Endothelial cell of umbilical vein (primary cell): ENCODE results near the gene ACOD1. TPM values are rescaled to one million over a fixed set of nuclear protein-coding genes. Genes with fewer than 3 reads are reported as not detected.
A peak's percentile ranks its signal among the peaks of the same experiment; 100 is the strongest.

Experiments used
- BruUV-seq: library from RNA; stranded (reverse); fragments of 400-500 nt; replicated peaks from 2 replicates; lab custom pipeline; 2021; lab: Mats Ljungman, UMichigan
- CTCF ChIA-PET: fragments of 300-600, 350-600 bp; sonication (Branson Sonifier 250); formaldehyde crosslinking; loops from one replicate; lab custom pipeline; 2021; ENCODE audit warnings: antibody characterized with exemption, inconsistent platforms; lab: Charles Lee
- POLR2A ChIA-PET: fragments of 300-600, 350-600 bp; sonication (Branson Sonifier 250); formaldehyde crosslinking; loops from one replicate; lab custom pipeline; 2021; ENCODE audit warnings: antibody characterized with exemption, inconsistent platforms; lab: Charles Lee
- DNase-seq: peaks from one replicate; pipeline ENCODE4 v3.0.0-alpha.2; 2011; ENCODE audit warnings: low read depth, low spot score
- FAIRE-seq: peaks from 2 replicates; lab custom pipeline; 2011; peaks lifted over from hg19 to GRCh38; lab: Jason Lieb, UNC
- H2AFZ ChIP-seq: 2 replicates; pipeline ENCODE4 v1.6.0; 2012; ENCODE audit warnings: low read depth, low read length, control low read depth, inconsistent platforms
- H3K27ac ChIP-seq: 2 replicates; pipeline ENCODE4 v1.5.1; 2011; ENCODE audit warnings: low read depth, mild to moderate bottlenecking, control low read depth, low read length, moderate library complexity; ENCODE audit not compliant: insufficient read depth
- H3K27me3 ChIP-seq, 2 experiments: 2 replicates each; pipeline versions ENCODE4 v1.6.0 to v1.6.1; 2011; ENCODE audit warnings: low read length in 2 of 2, mixed read lengths in 1 of 2; ENCODE audit not compliant: control insufficient read depth in 2 of 2, insufficient read depth in 2 of 2
- H3K36me3 ChIP-seq, 2 experiments: 2 replicates in 1 of 2; 3 replicates in 1 of 2; pipeline ENCODE4 v1.5.1; 2011; ENCODE audit warnings: low read length in 2 of 2, mild to moderate bottlenecking in 1 of 2, moderate library complexity in 1 of 2; ENCODE audit not compliant: control insufficient read depth in 2 of 2, insufficient read depth in 2 of 2; ENCODE audit errors: extremely low read depth in 1 of 2
- H3K4me1 ChIP-seq: 3 replicates; pipeline ENCODE4 v1.5.1; 2011; ENCODE audit warnings: mild to moderate bottlenecking, low read length; ENCODE audit not compliant: control insufficient read depth, insufficient read depth; ENCODE audit errors: extremely low read depth
- H3K4me2 ChIP-seq: 2 replicates; pipeline ENCODE4 v1.6.1; 2011; ENCODE audit warnings: low read length, control low read depth, mixed read lengths; ENCODE audit not compliant: insufficient read depth
- H3K4me3 ChIP-seq, 3 experiments: fragments of 200-600 bp in 1 of 3; sonication (generic), shearing (Covaris generic) in 1 of 3; replicated peaks in 1 of 3; 2 replicates each; pipeline ENCODE4 v1.5.1; 2011 to 2016; ENCODE audit warnings: control low read depth in 3 of 3, low read length in 3 of 3, mild to moderate bottlenecking in 2 of 3, inconsistent platforms in 1 of 3, low read depth in 1 of 3, moderate library complexity in 1 of 3; ENCODE audit not compliant: insufficient read depth in 1 of 3
- H3K79me2 ChIP-seq: 2 replicates; pipeline ENCODE4 v1.6.0; 2012; ENCODE audit warnings: low read length, inconsistent platforms; ENCODE audit not compliant: control insufficient read depth, insufficient read depth
- H3K9ac ChIP-seq: replicated peaks from 2 replicates; pipeline ENCODE3; 2011; ENCODE audit warnings: low read length, control low read depth; ENCODE audit not compliant: insufficient read depth; ENCODE audit errors: extremely low read depth
- H3K9me1 ChIP-seq: replicated peaks from 3 replicates; pipeline ENCODE4 v1.6.0; 2011; ENCODE audit warnings: mild to moderate bottlenecking, low read length; ENCODE audit not compliant: control insufficient read depth, insufficient read depth; ENCODE audit errors: extremely low read depth
- H3K9me3 ChIP-seq: replicated peaks from 2 replicates; pipeline ENCODE4 v1.5.1; 2012; ENCODE audit warnings: low read length, inconsistent platforms; ENCODE audit not compliant: control insufficient read depth, insufficient read depth
- H4K20me1 ChIP-seq: replicated peaks from 2 replicates; pipeline ENCODE3; 2011; ENCODE audit warnings: mild to moderate bottlenecking, low read length; ENCODE audit not compliant: control insufficient read depth, insufficient read depth; ENCODE audit errors: extremely low read depth
- EZH2 ChIP-seq: IDR thresholded peaks from 2 replicates; pipeline ENCODE4 v1.6.1; 2012; ENCODE audit warnings: borderline replicate concordance, low read depth, mild to moderate bottlenecking, moderate library complexity, low read length, inconsistent platforms; ENCODE audit not compliant: severe bottlenecking
- FOS ChIP-seq: IDR thresholded peaks from 2 replicates; pipeline ENCODE4 v1.6.1; 2011; ENCODE audit warnings: mild to moderate bottlenecking, low read length, moderate library complexity, borderline replicate concordance; ENCODE audit not compliant: insufficient read depth
- GATA2 ChIP-seq: IDR thresholded peaks from 2 replicates; pipeline ENCODE4 v1.7.0; 2011; ENCODE audit warnings: low read depth, mild to moderate bottlenecking, moderate library complexity, mixed read lengths, low read length; ENCODE audit not compliant: insufficient read length, insufficient read depth
- JUN ChIP-seq: IDR thresholded peaks from 2 replicates; pipeline ENCODE4 v1.6.1; 2011; ENCODE audit warnings: borderline replicate concordance, low read depth; ENCODE audit not compliant: insufficient read length, insufficient read depth
- MYC ChIP-seq: IDR thresholded peaks from one replicate; pipeline ENCODE4 v1.6.1; 2011; ENCODE audit warnings: mild to moderate bottlenecking, low read depth, low read length
- POLR2A ChIP-seq: IDR thresholded peaks from 2 replicates; pipeline ENCODE4 v1.6.1; 2012; ENCODE audit warnings: low read depth, mild to moderate bottlenecking, control low read depth, low read length
- POLR2AphosphoS5 ChIP-seq: IDR thresholded peaks from 2 replicates; pipeline ENCODE4 v1.6.1; 2012; ENCODE audit warnings: low read depth, mild to moderate bottlenecking, control low read depth, low read length, moderate library complexity; ENCODE audit not compliant: insufficient read depth
- dilution Hi-C: fragments of 300-500 bp; cut with MboI; formaldehyde crosslinking; loops from one replicate; pipeline ENCODE4 v1.15.0; 2019; ENCODE audit warnings: low sequenced_read_pairs; ENCODE audit not compliant: extremely low pct_ligation_motif_present
- intact Hi-C: fragments of 100-400 bp; cut with micrococcal nuclease; formaldehyde crosslinking; loops from one replicate; pipeline ENCODE4 v1.10.0; 2022
- polyA plus RNA-seq, 4 experiments: library from polyadenylated mRNA; depleted of rRNA in 3 of 4; stranded (reverse) in 3 of 4; unstranded in 1 of 4; fragments of >200 nt; gene quantifications; 2 replicates each; pipeline versions ENCODE4 v1.2.1 to v1.2.3, GENCODE V29; 2011 to 2012; ENCODE audit warnings: missing spikeins in 1 of 4
- total RNA-seq: library from RNA; stranded (reverse); gene quantifications from 2 replicates; pipeline ENCODE4 v1.2.3, GENCODE V29; 2021
- TF ChIP-seq, protein P1 (sequence below), 2 donors: IDR thresholded peaks; 1 replicate in 1 of 2; 2 replicates in 1 of 2; pipeline ENCODE4 v1.5.1; 2011; ENCODE audit warnings: low read length in 2 of 2, mild to moderate bottlenecking in 2 of 2, moderate library complexity in 2 of 2, control low read depth in 1 of 2, inconsistent platforms in 1 of 2, low read depth in 1 of 2; ENCODE audit not compliant: insufficient read depth in 1 of 2; ENCODE audit errors: extremely low read depth in 1 of 2
- TF ChIP-seq, protein P2 (sequence below): IDR thresholded peaks from 2 replicates; pipeline ENCODE4 v1.6.1; 2011; ENCODE audit not compliant: insufficient read depth, insufficient read length

Gene ACOD1
- total and polyA plus RNA-seq, 2 donors (not counting 3 experiments of a cell fraction or from before 2014, with no cell fraction given) = not detected

GRCh38 chr13:76943646-76944045, 4.7 kb upstream of the ACOD1 start:
- no TSS peak for BruUV-seq
- Histone ChIP-seq H3K27ac (no peak overlapping the region), H4K20me1 (no peaks in the 10 kb centered on the region), H3K4me3 (no peak overlapping the region), H3K27me3 (no peaks in the 10 kb centered on the region), H3K4me1 (no peaks in the 10 kb centered on the region), H3K9me1 (no peaks in the 10 kb centered on the region), H3K4me2 (no peak overlapping the region), H3K9me3 (no peaks in the 10 kb centered on the region), H3K9ac (no peak overlapping the region), H2AFZ (no peak overlapping the region), H3K36me3 (no peaks in the 10 kb centered on the region), H3K79me2 (no peaks in the 10 kb centered on the region)
- DNase-seq (no peak), FAIRE-seq (no peak)
- TF ChIP-seq, protein P1, sequence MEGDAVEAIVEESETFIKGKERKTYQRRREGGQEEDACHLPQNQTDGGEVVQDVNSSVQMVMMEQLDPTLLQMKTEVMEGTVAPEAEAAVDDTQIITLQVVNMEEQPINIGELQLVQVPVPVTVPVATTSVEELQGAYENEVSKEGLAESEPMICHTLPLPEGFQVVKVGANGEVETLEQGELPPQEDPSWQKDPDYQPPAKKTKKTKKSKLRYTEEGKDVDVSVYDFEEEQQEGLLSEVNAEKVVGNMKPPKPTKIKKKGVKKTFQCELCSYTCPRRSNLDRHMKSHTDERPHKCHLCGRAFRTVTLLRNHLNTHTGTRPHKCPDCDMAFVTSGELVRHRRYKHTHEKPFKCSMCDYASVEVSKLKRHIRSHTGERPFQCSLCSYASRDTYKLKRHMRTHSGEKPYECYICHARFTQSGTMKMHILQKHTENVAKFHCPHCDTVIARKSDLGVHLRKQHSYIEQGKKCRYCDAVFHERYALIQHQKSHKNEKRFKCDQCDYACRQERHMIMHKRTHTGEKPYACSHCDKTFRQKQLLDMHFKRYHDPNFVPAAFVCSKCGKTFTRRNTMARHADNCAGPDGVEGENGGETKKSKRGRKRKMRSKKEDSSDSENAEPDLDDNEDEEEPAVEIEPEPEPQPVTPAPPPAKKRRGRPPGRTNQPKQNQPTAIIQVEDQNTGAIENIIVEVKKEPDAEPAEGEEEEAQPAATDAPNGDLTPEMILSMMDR (IDR thresholded peaks at IDR 0.05; ENCODE audit: extremely low read depth in 1 of 2, insufficient read depth in 1 of 2, low read depth in 1 of 2, low read length in 2 of 2) = no peak
- TF ChIP-seq FOS = no peak
- CTCF ChIA-PET = no interaction called here
- dilution Hi-C loops = no loop called here
- POLR2A ChIA-PET = no interaction called here
- intact Hi-C loops = no loop called here

- Histone ChIP-seq H4K20me1 (no peaks in the 10 kb centered on the region), H3K9me1 (no peaks in the 10 kb centered on the region), H3K27ac (no peak overlapping the region), H3K27me3 (no peaks in the 10 kb centered on the region), H3K9me3 (no peaks in the 10 kb centered on the region), H3K79me2 (no peaks in the 10 kb centered on the region), H3K4me1 (no peaks in the 10 kb centered on the region), H3K36me3 (no peaks in the 10 kb centered on the region), H3K4me3 (no peak overlapping the region), H2AFZ (no peak overlapping the region), H3K9ac (no peak overlapping the region), H3K4me2 (no peak overlapping the region)
- intact Hi-C loops (no loop called here), dilution Hi-C loops (no loop called here)
- peak; percentile 40 for FAIRE-seq
- POLR2A ChIA-PET = no interaction called here
- CTCF ChIA-PET = interaction anchor here (0.5 to 0.7 kb wide), 2 partner anchors 41 to 517 kb away, joined by 3 to 4 read pairs; no protein-coding TSS in a partner anchor
- no peak for DNase-seq
- BruUV-seq = no TSS peak
- TF ChIP-seq, protein P1 (IDR thresholded peaks at IDR 0.05; ENCODE audit: extremely low read depth in 1 of 2, insufficient read depth in 1 of 2, low read depth in 1 of 2, low read length in 2 of 2) = no peak
- TF ChIP-seq, protein P2, sequence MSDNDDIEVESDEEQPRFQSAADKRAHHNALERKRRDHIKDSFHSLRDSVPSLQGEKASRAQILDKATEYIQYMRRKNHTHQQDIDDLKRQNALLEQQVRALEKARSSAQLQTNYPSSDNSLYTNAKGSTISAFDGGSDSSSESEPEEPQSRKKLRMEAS = no peak
- TF ChIP-seq GATA2 (no peak), FOS (no peak), EZH2 (no peak), JUN (no peak), POLR2A (no peak), POLR2AphosphoS5 (no peak), MYC (no peak)
Observed at GRCh38 chr13:76944456-76944855, 3.9 kb upstream of the ACOD1 start.
